Stimulated activated CD8-positive, alpha-beta memory T cell treated with anti-CD3 and anti-CD28 coated beads, Interleukin-7, amount 100 ng/mL, for 4 hours (primary cell): Measurements from ENCODE around the gene RNASEH1.

Experiments used
- DNase-seq, 2 donors: peaks; one replicate each; pipeline ENCODE4 v3.0.0-alpha.2; 2020; ENCODE audit warnings: low read depth in 2 of 2

RNASEH1 gene

GRCh38 chr2:3557639-3558204, 411 bp downstream of the RNASEH1 start:
- DNase-seq = no peak

GRCh38 chr2:3553946-3554345, 4.2 kb downstream of the RNASEH1 start:
- no peak for DNase-seq

- no peak for DNase-seq
Observed at GRCh38 chr2:3547915-3548314, 10.2 kb downstream of the RNASEH1 start.

- no peak for DNase-seq
Observed at GRCh38 chr2:3545788-3546478, 12.2 kb downstream of the RNASEH1 start.

- DNase-seq = no peak
Observed at GRCh38 chr2:3543023-3543683, 15.0 kb downstream of the RNASEH1 start.

GRCh38 chr2:3542107-3542506, 16.0 kb downstream of the RNASEH1 start:
- DNase-seq = no peak

GRCh38 chr2:3539836-3540235, 18.3 kb downstream of the RNASEH1 start:
- DNase-seq = no peak

- no peak for DNase-seq
Observed at GRCh38 chr2:3536682-3537632, 21.2 kb downstream of the RNASEH1 start.

GRCh38 chr2:3535794-3536681, 22.1 kb downstream of the RNASEH1 start:
- no peak for DNase-seq

- DNase-seq = no peak
Observed at GRCh38 chr2:3535467-3535793, 22.7 kb downstream of the RNASEH1 start.

- no peak for DNase-seq
Observed at GRCh38 chr2:3534251-3534814, 23.8 kb downstream of the RNASEH1 start.

GRCh38 chr2:3533836-3534235, 24.3 kb downstream of the RNASEH1 start:
- DNase-seq = no peak

- DNase-seq = no peak
Observed at GRCh38 chr2:3532941-3533340, 25.2 kb downstream of the RNASEH1 start.

- no peak for DNase-seq
Observed at GRCh38 chr2:3529316-3530025, 28.7 kb downstream of the RNASEH1 start.

- no peak for DNase-seq
Observed at GRCh38 chr2:3527886-3528785, 30.0 kb downstream of the RNASEH1 start.

- DNase-seq = no peak
Observed at GRCh38 chr2:3526871-3527270, 31.3 kb downstream of the RNASEH1 start.

GRCh38 chr2:3523551-3524041, 34.5 kb downstream of the RNASEH1 start:
- DNase-seq = no peak

GRCh38 chr2:3522961-3523421, 35.1 kb downstream of the RNASEH1 start:
- no peak for DNase-seq

- DNase-seq = no peak
Observed at GRCh38 chr2:3520591-3520990, 37.5 kb downstream of the RNASEH1 start.
